ENCODE results near the gene MCM3. TPM values are rescaled to one million over a fixed set of nuclear protein-coding genes. Genes with fewer than 3 reads are reported as not detected.

Gene MCM3
- total RNA-seq, 1 experiment from 2014 or later, result 276 TPM

DNA sequence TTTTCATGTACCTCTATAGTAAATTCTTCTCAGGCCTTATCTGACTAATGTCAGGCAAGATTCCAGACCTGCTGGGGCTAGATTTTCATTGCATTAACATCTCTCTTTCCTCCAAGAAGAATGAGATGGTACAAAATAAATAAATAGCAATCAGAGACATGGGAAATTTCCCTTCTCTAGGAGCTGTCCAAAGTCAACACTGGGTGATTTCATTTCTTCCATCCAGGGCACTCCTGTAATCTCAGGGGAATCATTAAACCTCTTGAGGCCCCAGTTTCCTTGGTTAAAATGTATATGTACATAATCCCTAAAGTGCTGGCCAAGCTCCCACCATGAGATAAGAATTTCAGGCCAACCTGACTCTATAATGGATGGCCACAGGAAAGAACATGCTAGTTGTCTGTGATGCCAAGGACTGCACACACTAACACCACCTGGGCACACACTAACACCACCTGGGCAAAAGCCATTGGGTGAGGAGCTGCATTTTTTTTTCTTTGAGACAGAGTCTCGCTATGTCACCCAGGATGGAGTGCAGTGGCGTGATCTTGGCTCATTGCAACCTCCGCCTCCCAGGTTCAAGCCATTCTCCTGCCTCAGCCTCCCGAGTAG lies 41.2 kb downstream of the MCM3 start:
- Mint-ChIP-seq H3K4me1 (no peaks in the 10 kb centered on the region), H3K36me3 (no peaks in the 10 kb centered on the region), H3K4me3 (no peak overlapping the region), H3K27me3 (ENCODE audit: low read depth) (no peaks in the 10 kb centered on the region; the same call in 1 of the 2 replicates), H3K9me3 (no peaks in the 10 kb centered on the region), H3K27ac (no peak overlapping the region)
- CTCF ChIA-PET, result interaction anchor here (1.9 kb wide), 1 partner anchor 9 kb away, joined by 4 read pairs; no protein-coding TSS in a partner anchor
- POLR2A ChIA-PET, result no interaction called here
- TF ChIP-seq IRF2 (CRISPR knock-in tag; IDR thresholded peaks at IDR 0.05; ENCODE audit: borderline replicate concordance, low read depth), result no peak
- no peak for TF ChIP-seq FOXJ3 (CRISPR knock-in tag; IDR thresholded peaks at IDR 0.05; ENCODE audit: borderline replicate concordance)
- TF ChIP-seq NFE2L1 (CRISPR knock-in tag; IDR thresholded peaks at IDR 0.05), result no peak
- TF ChIP-seq, protein P1, sequence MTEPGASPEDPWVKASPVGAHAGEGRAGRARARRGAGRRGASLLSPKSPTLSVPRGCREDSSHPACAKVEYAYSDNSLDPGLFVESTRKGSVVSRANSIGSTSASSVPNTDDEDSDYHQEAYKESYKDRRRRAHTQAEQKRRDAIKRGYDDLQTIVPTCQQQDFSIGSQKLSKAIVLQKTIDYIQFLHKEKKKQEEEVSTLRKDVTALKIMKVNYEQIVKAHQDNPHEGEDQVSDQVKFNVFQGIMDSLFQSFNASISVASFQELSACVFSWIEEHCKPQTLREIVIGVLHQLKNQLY (CRISPR knock-in tag; IDR thresholded peaks at IDR 0.05), result no peak
- no peak for TF ChIP-seq ZNF671 (CRISPR knock-in tag; IDR thresholded peaks at IDR 0.05)
- no peak for TF ChIP-seq ZNF396 (CRISPR knock-in tag; IDR thresholded peaks at IDR 0.05; ENCODE audit: borderline replicate concordance)
- TF ChIP-seq, protein P2, sequence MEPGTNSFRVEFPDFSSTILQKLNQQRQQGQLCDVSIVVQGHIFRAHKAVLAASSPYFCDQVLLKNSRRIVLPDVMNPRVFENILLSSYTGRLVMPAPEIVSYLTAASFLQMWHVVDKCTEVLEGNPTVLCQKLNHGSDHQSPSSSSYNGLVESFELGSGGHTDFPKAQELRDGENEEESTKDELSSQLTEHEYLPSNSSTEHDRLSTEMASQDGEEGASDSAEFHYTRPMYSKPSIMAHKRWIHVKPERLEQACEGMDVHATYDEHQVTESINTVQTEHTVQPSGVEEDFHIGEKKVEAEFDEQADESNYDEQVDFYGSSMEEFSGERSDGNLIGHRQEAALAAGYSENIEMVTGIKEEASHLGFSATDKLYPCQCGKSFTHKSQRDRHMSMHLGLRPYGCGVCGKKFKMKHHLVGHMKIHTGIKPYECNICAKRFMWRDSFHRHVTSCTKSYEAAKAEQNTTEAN (CRISPR knock-in tag; IDR thresholded peaks at IDR 0.05), result no peak
- no peak for TF ChIP-seq CREM (CRISPR knock-in tag; IDR thresholded peaks at IDR 0.05)
- no peak for TF ChIP-seq TEAD1 (CRISPR knock-in tag; IDR thresholded peaks at IDR 0.05)
- no peak for TF ChIP-seq RORB (CRISPR knock-in tag; IDR thresholded peaks at IDR 0.05)
- TF ChIP-seq CREB1 (CRISPR knock-in tag; IDR thresholded peaks at IDR 0.05), result no peak
- TF ChIP-seq, protein P3, sequence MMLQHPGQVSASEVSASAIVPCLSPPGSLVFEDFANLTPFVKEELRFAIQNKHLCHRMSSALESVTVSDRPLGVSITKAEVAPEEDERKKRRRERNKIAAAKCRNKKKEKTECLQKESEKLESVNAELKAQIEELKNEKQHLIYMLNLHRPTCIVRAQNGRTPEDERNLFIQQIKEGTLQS (CRISPR knock-in tag; conservative IDR thresholded peaks at IDR 0.05), result no peak
- TF ChIP-seq ESRRA (CRISPR knock-in tag; IDR thresholded peaks at IDR 0.05; ENCODE audit: borderline replicate concordance), result no peak
- TF ChIP-seq, protein P4, sequence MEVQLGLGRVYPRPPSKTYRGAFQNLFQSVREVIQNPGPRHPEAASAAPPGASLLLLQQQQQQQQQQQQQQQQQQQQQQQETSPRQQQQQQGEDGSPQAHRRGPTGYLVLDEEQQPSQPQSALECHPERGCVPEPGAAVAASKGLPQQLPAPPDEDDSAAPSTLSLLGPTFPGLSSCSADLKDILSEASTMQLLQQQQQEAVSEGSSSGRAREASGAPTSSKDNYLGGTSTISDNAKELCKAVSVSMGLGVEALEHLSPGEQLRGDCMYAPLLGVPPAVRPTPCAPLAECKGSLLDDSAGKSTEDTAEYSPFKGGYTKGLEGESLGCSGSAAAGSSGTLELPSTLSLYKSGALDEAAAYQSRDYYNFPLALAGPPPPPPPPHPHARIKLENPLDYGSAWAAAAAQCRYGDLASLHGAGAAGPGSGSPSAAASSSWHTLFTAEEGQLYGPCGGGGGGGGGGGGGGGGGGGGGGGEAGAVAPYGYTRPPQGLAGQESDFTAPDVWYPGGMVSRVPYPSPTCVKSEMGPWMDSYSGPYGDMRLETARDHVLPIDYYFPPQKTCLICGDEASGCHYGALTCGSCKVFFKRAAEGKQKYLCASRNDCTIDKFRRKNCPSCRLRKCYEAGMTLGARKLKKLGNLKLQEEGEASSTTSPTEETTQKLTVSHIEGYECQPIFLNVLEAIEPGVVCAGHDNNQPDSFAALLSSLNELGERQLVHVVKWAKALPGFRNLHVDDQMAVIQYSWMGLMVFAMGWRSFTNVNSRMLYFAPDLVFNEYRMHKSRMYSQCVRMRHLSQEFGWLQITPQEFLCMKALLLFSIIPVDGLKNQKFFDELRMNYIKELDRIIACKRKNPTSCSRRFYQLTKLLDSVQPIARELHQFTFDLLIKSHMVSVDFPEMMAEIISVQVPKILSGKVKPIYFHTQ (CRISPR knock-in tag; IDR thresholded peaks at IDR 0.05), result no peak
- TF ChIP-seq TCF7 (CRISPR knock-in tag; IDR thresholded peaks at IDR 0.05; ENCODE audit: low read depth), result no peak
- TF ChIP-seq MXD4 (CRISPR knock-in tag; IDR thresholded peaks at IDR 0.05; ENCODE audit: borderline replicate concordance), result no peak
- TF ChIP-seq, protein P5, sequence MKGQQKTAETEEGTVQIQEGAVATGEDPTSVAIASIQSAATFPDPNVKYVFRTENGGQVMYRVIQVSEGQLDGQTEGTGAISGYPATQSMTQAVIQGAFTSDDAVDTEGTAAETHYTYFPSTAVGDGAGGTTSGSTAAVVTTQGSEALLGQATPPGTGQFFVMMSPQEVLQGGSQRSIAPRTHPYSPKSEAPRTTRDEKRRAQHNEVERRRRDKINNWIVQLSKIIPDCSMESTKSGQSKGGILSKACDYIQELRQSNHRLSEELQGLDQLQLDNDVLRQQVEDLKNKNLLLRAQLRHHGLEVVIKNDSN (CRISPR knock-in tag; IDR thresholded peaks at IDR 0.05), result no peak
- no peak for ATAC-seq
- DNase-seq (ENCODE audit: low spot score), result no peak

DNA sequence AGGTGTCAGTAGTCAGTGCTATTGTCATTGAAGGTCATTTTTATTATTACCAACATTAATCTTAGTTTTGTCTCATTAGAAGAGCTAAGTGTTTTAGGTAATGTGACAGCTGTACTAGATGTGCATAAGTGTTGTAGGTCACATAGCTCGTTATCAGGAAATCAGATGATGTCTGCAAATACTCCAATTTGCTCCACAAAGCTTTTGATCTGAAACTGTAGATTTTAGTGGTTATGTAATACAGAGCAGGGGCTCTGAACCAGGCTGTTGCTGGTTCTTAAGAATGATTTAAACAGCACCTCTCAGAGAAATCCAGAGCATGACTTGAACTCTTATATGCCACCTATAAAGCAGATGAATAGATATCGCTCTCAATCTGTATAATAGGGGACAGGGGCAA lies 42.7 kb downstream of the MCM3 start:
- POLR2A ChIA-PET, result interaction anchor here (1.7 kb wide), 1 partner anchor 43 kb away, joined by 3 read pairs; the partner anchor contains the start of gene MCM3
- no peaks in the 10 kb centered on the region for H3K4me1 Mint-ChIP-seq
- no peak for TF ChIP-seq ELF4 (CRISPR knock-in tag; IDR thresholded peaks at IDR 0.05; ENCODE audit: low read depth)
- TF ChIP-seq TEAD1 (CRISPR knock-in tag; IDR thresholded peaks at IDR 0.05), result no peak
- no peak for TF ChIP-seq CREM (CRISPR knock-in tag; IDR thresholded peaks at IDR 0.05)
- no peak for TF ChIP-seq FOXP1 (CRISPR knock-in tag; IDR thresholded peaks at IDR 0.05; ENCODE audit: borderline replicate concordance)
- TF ChIP-seq KAT7 (CRISPR knock-in tag; IDR thresholded peaks at IDR 0.05; ENCODE audit: borderline replicate concordance), result no peak
- TF ChIP-seq, protein P4 (CRISPR knock-in tag; IDR thresholded peaks at IDR 0.05), result no peak
- TF ChIP-seq, protein P6, sequence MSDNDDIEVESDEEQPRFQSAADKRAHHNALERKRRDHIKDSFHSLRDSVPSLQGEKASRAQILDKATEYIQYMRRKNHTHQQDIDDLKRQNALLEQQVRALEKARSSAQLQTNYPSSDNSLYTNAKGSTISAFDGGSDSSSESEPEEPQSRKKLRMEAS (CRISPR knock-in tag; IDR thresholded peaks at IDR 0.05), result no peak
- TF ChIP-seq ZNF317 (CRISPR knock-in tag; IDR thresholded peaks at IDR 0.05; ENCODE audit: borderline replicate concordance, low read depth), result no peak
- TF ChIP-seq NR1H2 (CRISPR knock-in tag; IDR thresholded peaks at IDR 0.05), result no peak
- no peak for TF ChIP-seq IRF2 (CRISPR knock-in tag; IDR thresholded peaks at IDR 0.05; ENCODE audit: borderline replicate concordance, low read depth)
- TF ChIP-seq, protein P7, sequence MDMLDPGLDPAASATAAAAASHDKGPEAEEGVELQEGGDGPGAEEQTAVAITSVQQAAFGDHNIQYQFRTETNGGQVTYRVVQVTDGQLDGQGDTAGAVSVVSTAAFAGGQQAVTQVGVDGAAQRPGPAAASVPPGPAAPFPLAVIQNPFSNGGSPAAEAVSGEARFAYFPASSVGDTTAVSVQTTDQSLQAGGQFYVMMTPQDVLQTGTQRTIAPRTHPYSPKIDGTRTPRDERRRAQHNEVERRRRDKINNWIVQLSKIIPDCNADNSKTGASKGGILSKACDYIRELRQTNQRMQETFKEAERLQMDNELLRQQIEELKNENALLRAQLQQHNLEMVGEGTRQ (CRISPR knock-in tag; IDR thresholded peaks at IDR 0.05), result no peak

More for the DNA sequence above, 42.7 kb downstream of the MCM3 start:
- CTCF ChIA-PET, result interaction anchor here (0.8 to 1.0 kb wide), 2 partner anchors 9 to 69 kb away, joined by 3 read pairs; no protein-coding TSS in a partner anchor
- DNase-seq (ENCODE audit: low spot score) (no peak), ATAC-seq (no peak)
- no peak overlapping the region for H3K4me3 Mint-ChIP-seq
- H3K27ac Mint-ChIP-seq, result no peak overlapping the region
- H3K36me3 Mint-ChIP-seq, result no peaks in the 10 kb centered on the region
- no peaks in the 10 kb centered on the region for H3K9me3 Mint-ChIP-seq
- no peaks in the 10 kb centered on the region; the same call in 1 of the 2 replicates for H3K27me3 Mint-ChIP-seq (ENCODE audit: low read depth)

Measured in WTC11 (cell line).